Body of pancreas (tissue), 4 donors: Measurements from ENCODE around the gene TRUB2.

Experiments used
- CTCF ChIP-seq, 7 experiments: fragments of 450-650 bp in 4 of 7; fragments of 200-600 bp in 3 of 7; sonication (generic) in 3 of 7; IDR thresholded peaks; one replicate each; pipeline ENCODE4 v1.5.1; 2016 to 2019; ENCODE audit warnings: antibody characterized with exemption in 7 of 7
- POLR2A ChIP-seq, 3 donors: fragments of 450-650 bp; IDR thresholded peaks; one replicate each; pipeline ENCODE4 v1.6.1; 2016; ENCODE audit warnings: antibody characterized with exemption in 3 of 3, mild to moderate bottlenecking in 2 of 3

GRCh38 chr9:128358861-128359260 is 36.6 kb upstream of the TRUB2 start:
- TF ChIP-seq CTCF (IDR thresholded peaks at IDR 0.05) = no peak
- no peak for TF ChIP-seq POLR2A (IDR thresholded peaks at IDR 0.05)
